Measurements from ENCODE around the gene PRCD.

Gene PRCD

DNA sequence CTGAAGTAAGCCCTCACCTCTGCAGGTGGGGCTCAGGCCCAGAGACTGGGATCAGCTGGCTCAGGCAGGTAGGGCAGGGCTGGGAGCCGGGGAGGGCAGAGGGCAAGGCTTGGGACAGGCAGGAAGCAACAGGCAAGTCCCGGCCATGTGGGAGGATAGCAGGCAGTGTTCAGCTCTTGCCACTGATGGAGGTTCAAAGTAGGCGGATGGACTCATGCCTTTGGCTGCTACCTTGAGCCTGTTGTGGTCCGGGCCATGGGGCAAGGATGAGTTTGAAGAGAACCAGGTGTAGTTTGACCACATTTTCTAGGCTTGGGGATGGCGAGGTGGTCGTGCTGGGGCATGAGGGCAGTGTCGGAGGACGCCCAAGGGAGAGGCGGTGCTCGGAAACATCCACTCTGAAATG is 2.7 kb downstream of the PRCD start:
- no peak for DNase-seq

DNA sequence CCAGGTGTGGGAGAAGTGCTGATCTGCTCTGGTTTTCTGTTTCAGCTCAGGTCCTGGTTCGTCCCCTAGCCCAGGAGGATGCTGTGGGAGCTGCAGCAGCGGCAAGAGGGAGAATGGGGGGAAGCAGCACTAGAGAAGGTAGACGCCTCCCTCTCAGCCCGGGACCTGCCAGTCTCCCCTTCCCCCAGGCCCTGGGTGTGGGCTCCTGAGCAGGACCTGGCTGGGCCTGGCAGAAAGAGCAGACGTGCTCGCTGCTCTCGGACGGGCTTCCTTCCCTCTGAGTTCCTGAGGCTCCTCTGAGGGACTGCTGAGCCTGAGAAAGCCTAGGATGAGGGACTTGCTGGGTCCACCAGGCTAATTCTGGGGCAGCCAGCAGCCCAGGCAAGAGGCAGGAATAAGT is 3.1 kb downstream of the PRCD start:
- DNase-seq: no peak

DNA sequence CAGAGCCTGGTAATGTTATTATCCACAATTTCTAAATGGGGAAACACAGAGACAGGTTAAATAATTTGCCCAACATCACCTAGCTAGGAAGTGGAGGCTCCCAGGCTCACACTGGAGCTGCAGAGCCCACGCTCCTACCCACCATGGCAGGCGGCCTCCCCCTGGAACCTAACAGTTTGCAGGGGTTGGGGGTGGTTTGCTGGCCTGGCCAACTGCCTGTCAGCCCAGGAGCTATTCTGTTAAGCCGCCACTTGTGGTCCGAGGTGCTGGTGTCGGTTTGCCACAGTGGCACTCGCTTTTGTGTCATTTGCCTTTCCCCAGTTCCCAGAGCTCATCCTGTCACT is 3.6 kb downstream of the PRCD start:
- no peak for DNase-seq

DNA sequence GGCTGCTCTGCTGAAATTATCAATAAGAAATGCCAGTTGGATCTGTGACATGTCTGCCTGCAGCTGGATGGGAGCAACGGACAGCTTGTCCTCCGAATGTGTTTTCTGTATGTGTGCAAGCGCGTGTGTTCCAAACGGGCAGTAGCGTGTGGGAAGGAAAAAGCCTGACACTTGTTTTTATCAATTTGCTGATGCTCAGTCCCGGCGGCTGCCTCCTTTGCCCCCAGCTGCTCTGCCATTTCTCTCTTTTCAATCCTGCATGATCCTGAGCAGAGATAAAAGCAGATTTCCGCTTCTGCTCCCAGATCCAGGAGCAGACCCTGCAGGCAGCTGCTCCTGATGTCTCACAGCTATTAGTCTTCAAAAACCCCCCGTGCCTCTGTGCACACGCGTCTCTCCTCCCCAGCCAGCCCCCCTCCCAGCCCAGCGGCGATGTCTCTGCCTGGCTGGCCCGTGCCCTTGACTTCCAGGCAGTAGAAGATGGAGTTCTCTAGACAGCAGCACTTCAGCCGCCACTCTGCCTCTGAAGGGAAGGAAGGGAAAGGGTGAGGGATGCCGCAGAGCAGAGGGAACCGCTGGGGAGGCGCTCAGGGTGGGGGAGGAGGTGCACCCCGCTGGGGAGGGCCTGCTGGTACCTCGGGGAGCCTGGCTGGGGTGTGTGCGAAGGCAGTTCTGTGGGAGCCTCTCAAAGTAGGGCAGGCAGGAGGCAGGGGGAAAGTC is 4.1 kb downstream of the PRCD start:
- DNase-seq: no peak

DNA sequence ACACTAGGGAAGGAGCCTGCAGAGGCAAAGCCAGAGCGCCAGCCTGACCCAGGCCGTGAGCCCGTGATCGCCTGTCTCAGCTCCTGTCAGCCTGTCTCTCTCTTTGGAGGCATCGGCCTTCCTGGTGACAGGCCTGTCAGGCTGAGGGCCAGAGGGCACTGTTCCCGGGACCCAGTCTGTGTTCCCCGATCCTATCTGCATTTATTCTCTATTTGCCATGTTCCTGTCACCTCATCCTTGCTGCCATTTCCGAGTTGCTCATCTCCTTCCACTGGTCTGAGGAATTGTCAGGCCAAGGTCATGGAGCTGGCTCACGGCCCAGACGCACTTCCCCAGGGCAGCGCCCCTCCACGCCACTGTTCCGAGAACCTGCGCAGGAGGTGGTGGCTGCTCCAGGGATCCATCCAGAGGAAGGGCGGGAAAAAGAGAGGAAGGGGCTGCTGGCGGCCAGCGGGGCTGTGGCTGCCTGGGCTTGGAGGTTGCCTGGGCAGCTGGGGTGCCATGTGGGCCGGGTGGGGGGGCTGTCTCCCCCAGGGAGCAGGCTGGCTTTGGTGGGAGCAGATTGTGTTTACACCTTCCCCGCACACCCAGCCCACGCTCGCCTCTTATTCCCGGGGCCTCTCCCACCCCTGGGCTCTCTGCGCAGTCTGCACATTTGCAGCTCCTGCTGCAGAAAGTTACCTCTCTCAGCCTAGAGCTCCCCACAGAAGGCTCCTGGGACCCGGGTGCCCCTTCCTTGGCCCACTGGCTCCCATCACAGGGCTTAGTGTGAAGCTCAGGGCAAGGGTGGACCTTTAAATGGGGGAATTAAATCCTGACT is 4.9 kb downstream of the PRCD start:
- no peak for DNase-seq

DNA sequence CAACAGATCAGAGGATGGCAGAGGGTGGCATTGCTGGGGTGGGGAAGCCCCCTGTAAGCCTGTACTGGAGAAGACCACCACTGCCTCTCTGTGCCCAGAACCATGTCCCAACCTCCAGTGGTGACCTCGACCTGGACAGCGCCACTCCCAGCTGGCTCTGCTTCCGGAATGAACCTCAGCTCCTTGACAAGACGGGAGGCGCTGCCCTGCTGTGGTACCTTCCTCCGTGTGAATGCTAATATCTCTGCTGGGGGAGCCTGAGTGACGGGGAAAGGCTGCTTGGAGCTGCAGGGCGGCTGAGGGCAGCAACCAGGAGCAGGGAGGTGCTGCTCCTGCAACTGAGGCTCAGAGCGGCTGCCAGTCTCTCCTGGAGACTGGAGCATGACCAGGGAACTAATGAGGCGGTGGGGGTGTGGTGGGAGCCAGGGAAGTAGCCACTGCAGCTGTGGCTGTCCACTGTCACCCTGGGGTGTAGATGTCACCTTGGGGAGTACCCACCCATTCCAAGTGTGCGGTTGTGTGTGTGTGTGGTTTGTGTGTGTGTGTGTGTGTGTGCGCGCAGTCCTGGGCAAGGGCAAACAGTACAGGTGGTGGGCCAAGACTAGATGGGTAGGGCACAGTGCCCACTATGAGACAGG is 6.2 kb downstream of the PRCD start:
- no peak for DNase-seq

DNA sequence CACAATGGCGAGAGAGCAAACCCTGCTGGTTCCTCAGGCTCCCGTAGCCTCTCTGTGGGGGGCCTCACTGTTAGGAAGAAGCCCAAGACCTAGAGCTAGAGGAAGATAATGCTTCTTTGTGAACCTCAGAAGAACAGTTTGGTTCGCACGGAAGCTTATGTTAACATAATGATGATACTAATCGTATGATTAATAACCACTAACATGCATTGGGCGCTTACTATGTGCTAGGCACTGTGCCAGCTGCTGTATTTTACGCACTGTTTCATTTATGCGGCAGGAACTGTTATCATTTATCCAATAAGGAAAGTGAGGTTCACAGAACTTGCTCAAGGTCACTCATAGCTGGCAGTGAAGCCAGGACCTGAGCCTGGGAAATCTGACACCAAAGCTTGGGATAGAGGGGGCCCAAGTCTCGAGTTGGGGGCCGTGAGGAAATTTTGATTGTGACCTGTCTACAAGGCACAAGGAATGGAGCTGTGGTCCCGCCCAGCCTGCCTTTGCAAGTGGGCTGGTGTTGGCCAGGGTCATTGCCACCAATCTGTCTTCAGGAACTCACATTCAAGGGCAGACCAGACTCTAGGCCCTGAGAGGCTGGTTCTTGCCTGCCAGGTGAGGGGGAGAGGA is 6.8 kb downstream of the PRCD start:
- no peak for DNase-seq

DNA sequence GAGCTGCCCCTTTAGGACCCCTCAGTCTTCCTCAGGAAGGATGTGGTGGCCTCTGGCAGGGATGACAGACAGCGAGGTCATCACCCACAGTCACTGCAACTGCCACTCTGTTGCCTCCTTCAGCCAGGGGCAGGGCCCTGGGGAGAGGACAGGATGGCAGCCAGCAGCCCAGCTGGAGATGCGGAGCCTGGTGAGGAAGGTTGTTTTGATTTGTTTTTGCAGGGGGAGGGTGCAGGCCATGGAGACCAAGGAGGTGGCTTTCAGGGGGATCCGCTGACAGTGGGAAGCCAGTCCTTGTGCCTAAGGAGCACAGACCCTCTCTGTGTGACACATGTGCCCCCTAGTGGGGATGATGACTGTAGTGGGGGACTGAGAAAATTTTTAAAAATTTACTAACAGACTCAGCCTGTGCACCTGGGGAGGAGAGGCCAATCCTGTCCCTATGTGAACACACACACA is 7.4 kb downstream of the PRCD start:
- DNase-seq: peak in 1 of 4 experiments; percentile 21

DNA sequence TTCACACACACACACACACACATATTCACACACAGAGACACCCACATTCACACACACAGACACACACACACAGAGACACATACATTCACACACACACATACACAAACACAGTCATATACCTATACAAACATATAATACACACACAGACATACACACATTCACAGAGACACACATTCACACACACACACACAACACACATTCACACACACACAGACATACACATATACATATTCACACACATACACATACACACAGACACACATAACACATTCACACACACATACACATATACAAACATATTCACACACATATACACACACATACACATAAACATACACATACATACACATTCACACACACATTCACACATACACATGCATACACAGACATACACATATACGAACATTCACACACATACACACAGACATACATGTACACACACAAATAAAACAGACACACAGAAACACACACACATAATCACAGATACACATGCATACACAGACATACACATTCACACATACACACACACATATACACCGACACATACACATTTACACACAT is 7.9 kb downstream of the PRCD start:
- DNase-seq: no peak

DNA sequence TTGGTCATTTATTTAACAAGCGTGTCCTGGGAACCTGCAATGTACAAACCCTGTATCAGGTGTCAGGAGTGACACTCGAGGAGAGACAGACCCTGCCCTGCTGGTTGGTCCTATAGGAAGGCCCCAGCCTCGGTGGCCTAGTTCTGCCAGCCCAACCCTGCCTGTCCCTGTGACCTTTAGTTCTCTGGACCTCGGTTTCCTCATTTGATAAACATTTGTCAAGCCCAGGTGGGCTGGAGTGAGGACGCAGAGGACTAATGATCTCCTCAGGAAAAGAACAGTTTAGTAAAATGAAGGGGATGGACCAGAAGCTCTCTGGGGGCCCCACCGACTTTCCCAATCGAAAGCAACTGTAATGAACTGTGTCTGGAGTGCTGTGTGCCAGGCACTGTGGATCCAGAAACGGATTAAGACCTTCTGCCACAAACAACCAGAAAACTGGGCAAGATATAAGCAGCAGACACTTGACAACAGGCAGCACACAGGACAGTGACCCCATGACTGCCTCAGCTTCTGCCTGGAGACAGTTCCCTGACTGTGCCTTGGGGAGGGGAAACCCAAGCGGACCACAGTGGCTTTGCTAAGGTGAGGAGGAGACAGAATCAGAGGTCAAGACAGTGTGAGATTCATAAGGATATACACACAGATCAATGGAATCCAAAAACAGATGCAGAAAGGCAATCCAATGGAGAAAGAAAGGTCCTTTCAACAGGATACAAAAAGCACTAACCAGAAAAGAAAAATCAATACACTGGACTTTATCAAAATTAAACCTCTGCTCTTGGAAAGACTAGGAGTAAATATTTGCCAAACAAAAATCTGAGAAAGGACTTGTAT is 8.8 kb downstream of the PRCD start:
- DNase-seq: no peak

DNA sequence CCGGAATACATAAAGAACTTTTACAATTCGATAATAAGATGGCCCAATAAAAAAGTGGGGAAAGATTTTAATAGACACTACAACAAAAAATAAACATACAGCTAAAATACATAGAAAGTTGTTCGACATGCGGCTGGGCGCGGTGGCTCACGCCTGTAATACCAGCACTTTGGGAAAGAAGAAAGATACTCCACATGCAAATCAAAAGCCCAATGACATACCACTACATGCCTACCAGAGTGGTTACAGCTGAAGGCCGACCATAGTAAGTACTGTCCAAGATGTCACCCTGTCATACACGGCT is 9.3 kb downstream of the PRCD start:
- DNase-seq: no peak

DNA sequence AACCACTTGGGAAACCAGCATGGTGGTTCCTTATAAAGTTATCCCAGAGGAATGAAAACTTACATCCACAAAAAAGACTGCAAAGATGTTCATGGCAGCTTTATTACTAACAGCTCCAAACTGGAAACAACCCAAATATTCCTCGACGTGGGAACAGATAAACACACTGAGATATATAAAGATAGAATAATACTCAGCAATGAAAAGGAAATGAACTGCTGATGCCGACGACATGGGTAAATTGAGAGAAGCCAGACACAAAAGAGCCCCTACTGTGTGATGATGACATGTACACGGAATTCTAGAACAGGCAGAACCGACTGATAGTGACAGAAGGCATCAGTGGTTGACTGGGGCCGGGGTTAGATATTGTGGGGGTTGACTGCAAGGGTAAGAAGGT is 9.7 kb downstream of the PRCD start:
- DNase-seq: no peak

DNA sequence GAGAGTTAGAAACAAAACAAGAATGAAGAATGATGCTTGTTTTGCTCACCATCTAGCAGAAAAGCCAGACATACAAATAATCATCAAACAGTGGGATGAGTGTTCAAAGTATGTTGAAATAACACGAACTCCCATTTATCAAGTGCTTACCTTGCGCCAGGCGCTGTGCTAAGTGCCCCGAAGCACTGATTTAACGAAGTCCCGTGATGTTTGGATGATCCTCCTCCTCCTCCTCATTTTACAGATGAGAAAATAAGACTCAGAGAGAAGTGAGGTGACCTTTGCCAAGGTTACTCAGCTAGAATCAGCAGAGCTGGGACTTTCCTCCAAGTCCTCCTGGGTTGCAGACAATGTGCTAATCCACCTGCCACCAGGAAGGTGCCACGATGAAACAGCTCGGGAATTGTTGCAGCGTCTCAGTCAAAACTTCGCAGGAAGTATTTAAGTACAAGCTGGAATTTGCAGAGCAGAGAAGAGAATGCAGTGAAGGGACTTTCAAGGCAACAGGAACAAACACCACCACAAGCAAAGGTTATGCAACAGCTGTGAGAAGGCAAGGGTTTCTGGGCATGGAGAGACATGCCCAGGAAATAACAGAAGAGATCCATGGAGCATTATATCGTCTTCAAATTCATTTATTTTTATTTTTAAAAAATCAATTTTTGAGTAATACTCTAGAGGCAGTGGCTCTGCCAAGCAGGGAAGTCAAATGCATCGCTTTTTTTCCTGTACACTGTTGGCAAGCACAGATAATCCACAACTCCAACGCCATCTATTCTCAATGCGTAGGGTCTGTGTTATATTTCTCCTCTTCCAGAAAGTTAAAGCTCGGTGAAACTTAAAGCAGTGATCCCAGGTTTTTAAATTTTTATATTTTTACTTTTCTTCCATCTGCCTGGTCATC is 11.1 kb downstream of the PRCD start:
- DNase-seq: no peak

DNA sequence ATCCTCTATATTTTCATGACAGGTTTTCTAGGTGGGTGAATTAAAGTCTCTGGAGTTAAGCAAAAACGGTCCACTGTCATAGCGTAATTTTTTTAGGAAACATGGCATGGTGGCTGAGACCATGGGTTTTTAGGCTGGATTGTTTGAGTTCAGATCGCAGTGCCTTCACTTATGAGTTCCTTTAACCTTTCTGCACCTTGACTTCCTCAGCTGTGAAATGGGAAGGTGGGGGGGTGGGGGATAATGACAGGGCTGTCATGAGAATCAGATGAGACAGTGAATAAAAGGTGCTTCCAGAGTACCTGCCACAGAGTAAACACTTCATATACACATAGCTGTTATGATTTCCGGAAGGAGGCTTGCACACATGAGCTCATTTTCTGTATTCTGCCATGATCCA is 11.8 kb downstream of the PRCD start:
- no peak for DNase-seq

DNA sequence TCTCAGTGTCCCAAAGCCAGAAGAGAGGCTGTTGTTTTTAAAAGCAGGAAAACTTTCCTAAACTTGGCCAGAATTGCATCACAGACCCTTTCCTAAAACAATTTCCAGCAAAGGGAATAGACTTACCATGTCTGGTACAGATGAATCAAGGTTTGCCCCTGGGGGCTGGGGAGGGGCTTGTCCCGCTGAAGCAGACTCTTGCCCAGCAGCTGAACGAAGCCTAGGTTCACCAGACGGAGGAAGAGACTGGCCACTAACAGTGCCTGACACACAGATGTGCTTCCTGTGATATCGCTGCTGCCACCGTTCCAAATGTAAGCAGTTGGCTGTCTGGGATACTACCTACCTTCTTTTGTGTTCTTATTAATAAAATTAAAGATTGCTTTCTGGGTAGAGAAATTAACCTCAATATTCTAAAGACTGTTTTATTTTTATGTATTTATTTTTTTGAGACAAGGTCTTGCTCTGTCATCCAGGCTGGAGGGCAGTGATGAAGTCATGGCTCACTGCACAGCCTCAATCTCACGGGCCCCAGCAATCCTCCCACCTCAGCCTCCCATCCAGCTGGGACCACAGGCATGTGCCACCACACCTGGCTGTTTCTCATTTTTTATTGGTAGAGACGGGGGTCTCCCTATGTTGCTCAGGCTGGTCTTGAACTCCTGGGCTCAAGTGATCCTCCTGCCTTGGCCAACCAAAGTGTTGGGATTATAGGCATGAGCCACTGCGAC is 13.5 kb downstream of the PRCD start:
- DNase-seq: no peak

DNA sequence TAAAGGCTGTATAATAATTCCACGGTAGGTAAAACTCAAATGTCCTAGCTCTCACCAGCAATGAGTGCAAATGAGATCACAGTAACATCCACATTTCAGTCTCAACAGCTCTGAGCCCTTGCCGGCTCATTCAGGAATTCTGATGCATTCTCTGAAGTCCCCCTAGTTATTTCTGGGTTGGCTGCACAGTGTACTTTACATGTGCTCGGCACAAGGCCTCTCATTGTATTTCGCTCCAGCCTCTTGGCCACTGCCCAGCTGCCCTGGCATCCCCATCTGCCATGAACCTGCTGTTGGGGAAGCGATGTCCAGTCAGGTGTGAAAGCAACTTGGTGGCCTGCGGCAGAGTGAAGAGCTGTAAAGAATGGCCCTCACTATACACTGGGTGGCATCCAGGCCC is 14.3 kb downstream of the PRCD start:
- no peak for DNase-seq

DNA sequence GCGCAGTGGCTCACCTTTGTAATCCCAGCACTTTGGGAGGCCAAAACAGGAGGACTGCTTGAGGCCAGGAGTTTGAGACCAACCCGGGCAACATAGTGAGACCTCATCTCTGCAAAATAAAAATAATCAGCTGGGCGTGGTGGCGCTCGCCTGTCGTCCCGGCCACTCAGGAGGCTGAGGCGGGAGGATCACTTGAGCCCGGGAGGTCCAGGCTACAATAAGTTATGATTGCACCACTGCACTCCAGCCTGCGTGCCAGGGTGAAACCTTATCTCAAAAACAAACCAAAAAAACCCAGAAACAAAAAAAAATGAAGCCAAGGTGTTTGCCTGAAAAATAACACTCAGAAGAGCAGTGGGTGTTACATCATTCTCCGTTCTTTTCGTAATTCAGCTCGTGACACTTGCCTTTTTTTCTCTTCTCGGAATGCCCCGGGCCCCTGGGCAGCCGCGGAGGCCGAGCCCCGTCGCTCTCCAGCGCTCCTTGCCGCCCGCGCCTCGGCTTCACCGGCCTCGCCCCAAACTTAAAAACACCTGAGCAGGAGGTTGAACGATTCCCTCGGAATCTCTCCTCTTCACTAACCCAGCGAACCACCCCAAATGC is 17.0 kb downstream of the PRCD start:
- DNase-seq: no peak

DNA sequence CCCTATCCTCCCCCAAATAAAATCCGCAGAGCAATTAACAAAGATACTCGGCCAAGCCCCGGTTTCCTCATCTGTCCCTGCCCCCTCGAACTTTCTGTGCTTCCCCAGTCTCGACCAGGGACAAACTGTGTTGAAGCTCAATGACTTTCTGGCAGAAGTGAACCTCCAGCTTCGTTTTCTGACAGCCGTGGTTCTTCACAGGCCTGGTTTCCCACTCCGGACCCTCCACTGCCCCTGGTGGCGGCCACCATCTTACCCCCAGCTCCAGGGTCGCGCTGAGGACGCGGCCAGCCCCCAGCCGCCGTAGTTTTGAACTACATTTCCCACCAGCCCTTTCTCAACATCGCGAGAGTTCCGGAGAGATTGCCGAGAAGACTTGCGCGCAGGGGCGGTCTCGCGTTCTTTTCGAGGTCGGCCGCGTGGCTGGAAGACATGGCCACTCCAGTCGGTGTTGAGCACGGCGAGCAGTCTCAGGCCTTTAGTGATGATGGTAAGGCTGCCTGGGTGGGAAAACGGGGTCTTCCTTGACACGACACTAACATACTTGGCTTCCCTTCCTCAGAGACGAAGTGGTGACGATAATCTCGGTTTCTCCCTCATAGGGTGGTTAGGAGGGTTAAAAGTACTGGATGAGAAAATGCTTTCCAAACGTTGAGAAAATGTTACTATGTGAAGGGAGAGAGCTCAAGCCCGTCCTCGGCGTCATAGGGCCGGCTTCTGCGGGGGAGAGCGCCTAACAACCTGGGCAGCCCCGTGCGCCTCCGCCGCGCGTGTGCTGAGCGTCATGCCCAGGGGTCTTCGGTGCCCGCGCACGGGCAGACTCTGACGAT is 17.7 kb downstream of the PRCD start:
- peak; percentile 83 to 86 (median 84) for DNase-seq

Measured in activated CD4-positive, CD25-positive, alpha-beta regulatory T cell (primary cell).